CD4-positive, CD25-positive, alpha-beta regulatory T cell (primary cell): ENCODE data around the gene ITGAD. TPM values are rescaled to one million over a fixed set of nuclear protein-coding genes. Genes with fewer than 3 reads are reported as not detected.

Experiments used
- ATAC-seq, 2 donors: fragments of 150-1000 bp; cut with Tn5 transposase; one replicate each; pipeline ENCODE4 v1.10.0; 2021; ENCODE audit warnings: low read depth in 2 of 2, moderate number of reproducible peaks in 2 of 2, moderate library complexity in 1 of 2
- DNase-seq, 3 donors: peaks; one replicate each; pipeline versions ENCODE4 v3.0.0 to v3.0.0-alpha.2; 2012 to 2022; ENCODE audit warnings: mixed read lengths in 1 of 3
- H3K27ac ChIP-seq: one replicate; pipeline ENCODE4 v1.7.0; 2013; ENCODE audit warnings: mild to moderate bottlenecking, low read length; ENCODE audit not compliant: insufficient read depth, poor library complexity, severe bottlenecking
- H3K27me3 ChIP-seq: one replicate; pipeline ENCODE4 v1.7.0; 2013; ENCODE audit warnings: low read length; ENCODE audit not compliant: control insufficient read depth, insufficient read depth
- H3K36me3 ChIP-seq: one replicate; pipeline ENCODE4 v1.7.0; 2013; ENCODE audit warnings: mild to moderate bottlenecking, low read length, moderate library complexity; ENCODE audit not compliant: control insufficient read depth, insufficient read depth
- H3K4me1 ChIP-seq: 2 replicates; pipeline ENCODE4 v1.7.0; 2013; ENCODE audit warnings: mild to moderate bottlenecking, low read length; ENCODE audit not compliant: insufficient read depth, control insufficient read depth, poor library complexity, severe bottlenecking
- H3K4me3 ChIP-seq: one replicate; pipeline ENCODE4 v1.7.0; 2013; ENCODE audit warnings: low read depth, mild to moderate bottlenecking, low read length, moderate library complexity
- H3K9me3 ChIP-seq, 2 experiments: 1 replicate in 1 of 2; 2 replicates in 1 of 2; pipeline ENCODE4 v1.7.0; 2013; ENCODE audit warnings: low read length in 2 of 2, mild to moderate bottlenecking in 1 of 2, moderate library complexity in 1 of 2; ENCODE audit not compliant: control insufficient read depth in 2 of 2
- H3K27ac Mint-ChIP-seq, 3 donors: one replicate each; pipeline ENCODE4 v1.8.0; 2020 to 2022; ENCODE audit warnings: mild to moderate bottlenecking in 3 of 3, mixed read lengths in 3 of 3, moderate library complexity in 2 of 3
- H3K27me3 Mint-ChIP-seq: one replicate; pipeline ENCODE4 v1.8.0; 2022; ENCODE audit warnings: mild to moderate bottlenecking, mixed read lengths
- H3K36me3 Mint-ChIP-seq: one replicate; pipeline ENCODE4 v1.8.0; 2020; ENCODE audit warnings: mixed read lengths
- H3K4me1 Mint-ChIP-seq, 4 donors: one replicate each; pipeline ENCODE4 v1.8.0; 2020 to 2022; ENCODE audit warnings: mixed read lengths in 4 of 4, mild to moderate bottlenecking in 1 of 4
- H3K4me3 Mint-ChIP-seq, 4 donors: one replicate each; pipeline ENCODE4 v1.8.0; 2020 to 2022; ENCODE audit warnings: mild to moderate bottlenecking in 4 of 4, mixed read lengths in 4 of 4, moderate library complexity in 3 of 4
- H3K9me3 Mint-ChIP-seq, 7 donors: one replicate each; pipeline ENCODE4 v1.8.0; 2020 to 2022; ENCODE audit warnings: mixed read lengths in 7 of 7, mild to moderate bottlenecking in 3 of 7, moderate library complexity in 2 of 7
- polyA plus RNA-seq, 4 donors: library from polyadenylated mRNA; unstranded; fragments of 300-500 nt; fragmentation: Illumina TruSeq; gene quantifications; one replicate each; pipeline ENCODE4 v1.2.3, GENCODE V29; 2021
- total RNA-seq: library from RNA; stranded (reverse); gene quantifications from one replicate; pipeline ENCODE4 v1.2.3, GENCODE V29; 2022

Gene ITGAD
- total and polyA plus RNA-seq, 5 donors from 2014 or later, result not detected

DNA sequence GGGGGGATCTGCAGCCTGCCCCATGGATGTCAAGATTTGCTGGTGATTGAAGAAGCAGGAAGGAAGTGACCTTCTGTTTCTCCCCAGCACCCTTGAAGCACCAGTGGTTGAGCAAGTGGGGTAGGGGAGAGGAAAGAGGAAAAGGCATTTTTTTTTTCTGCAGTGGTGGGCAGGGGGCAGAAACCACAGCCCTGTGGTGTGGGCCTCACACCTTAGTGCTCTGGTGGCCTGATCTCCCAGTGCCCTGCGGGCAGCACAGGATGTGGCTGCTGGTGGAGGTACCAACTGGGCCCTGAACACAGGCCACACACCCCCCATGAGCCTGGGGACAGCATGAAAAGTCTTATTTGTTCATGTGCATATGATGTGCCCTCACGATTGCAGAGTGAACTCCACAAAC lies 7.1 kb downstream of the ITGAD start:
- peak in 1 of 3 donors; percentile 6 for DNase-seq
- Histone ChIP-seq H3K36me3 (no peaks in the 10 kb centered on the region), H3K27ac (no peak overlapping the region), H3K4me3 (no peak overlapping the region), H3K4me1 (no peaks in the 10 kb centered on the region), H3K27me3 (no peaks in the 10 kb centered on the region), H3K9me3 (peaks cover 0 to 6% of the 10 kb centered on the region in 2 experiments)
- ATAC-seq, result peak in 1 of 2 donors; percentile 28
- H3K27me3 Mint-ChIP-seq, result no peaks in the 10 kb centered on the region
- H3K4me3 Mint-ChIP-seq, result no peak overlapping the region
- H3K4me1 Mint-ChIP-seq, result peaks cover 0 to 4% (median 1%) of the 10 kb centered on the region in 4 donors
- peaks cover 0 to 9% (median 2%) of the 10 kb centered on the region in 7 donors for H3K9me3 Mint-ChIP-seq
- H3K27ac Mint-ChIP-seq, result peak overlapping the region in 1 of 3 donors; percentile 3
- no peaks in the 10 kb centered on the region for H3K36me3 Mint-ChIP-seq

DNA sequence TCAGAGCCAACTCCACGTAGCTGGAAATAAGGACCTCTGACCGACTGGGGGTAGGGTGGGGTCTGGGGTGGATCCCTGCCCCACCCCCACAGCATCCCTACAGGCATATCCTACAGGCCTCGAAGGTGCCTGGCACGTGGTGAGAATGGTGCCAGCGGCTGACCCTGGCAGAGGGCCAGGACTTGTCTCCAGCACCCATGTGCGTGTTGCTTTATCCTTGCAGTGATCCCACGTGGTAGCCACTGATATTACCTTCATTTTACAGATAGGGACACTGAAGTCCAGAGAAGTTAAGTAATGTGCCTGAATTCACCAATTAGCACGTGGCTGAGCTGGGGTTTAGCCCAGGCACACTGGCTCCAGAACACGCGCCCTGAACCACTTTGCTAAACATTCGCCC lies 8.3 kb downstream of the ITGAD start:
- H3K27me3 ChIP-seq, result no peaks in the 10 kb centered on the region
- no peaks in the 10 kb centered on the region for H3K4me1 ChIP-seq
- H3K27ac ChIP-seq, result no peak overlapping the region
- no peak overlapping the region for H3K4me3 Mint-ChIP-seq
- no peak overlapping the region for H3K27ac Mint-ChIP-seq
- peaks cover 0 to 9% (median 2%) of the 10 kb centered on the region in 7 donors for H3K9me3 Mint-ChIP-seq
- H3K4me1 Mint-ChIP-seq, result peaks cover 0 to 4% (median 1%) of the 10 kb centered on the region in 4 donors
- no peak overlapping the region for H3K4me3 ChIP-seq
- ATAC-seq, result no peak
- no peaks in the 10 kb centered on the region for H3K36me3 Mint-ChIP-seq
- peaks cover 0 to 6% of the 10 kb centered on the region in 2 experiments for H3K9me3 ChIP-seq
- H3K27me3 Mint-ChIP-seq, result no peaks in the 10 kb centered on the region
- H3K36me3 ChIP-seq, result no peaks in the 10 kb centered on the region
- no peak for DNase-seq

DNA sequence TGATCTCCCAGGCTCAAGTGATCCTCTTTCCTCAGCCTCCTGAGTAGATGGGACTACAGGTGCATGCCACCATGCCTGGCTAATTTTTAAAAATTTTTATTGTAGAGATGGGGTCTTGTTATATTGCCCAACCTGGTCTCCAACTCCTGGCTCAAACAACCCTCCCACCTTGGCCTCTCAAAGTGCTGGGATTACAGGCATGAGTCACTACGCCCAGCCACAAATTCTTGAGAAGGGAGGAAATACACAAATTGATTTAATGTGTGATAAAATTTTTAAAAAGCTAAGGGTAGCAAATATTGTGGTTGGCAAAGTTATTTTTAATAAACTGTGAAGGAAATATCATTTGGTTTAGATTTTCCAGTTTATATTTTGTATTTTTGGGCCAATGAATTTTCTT lies 9.6 kb downstream of the ITGAD start:
- ATAC-seq (no peak), DNase-seq (no peak)
- H3K4me1 ChIP-seq, result no peaks in the 10 kb centered on the region
- H3K27me3 ChIP-seq, result no peaks in the 10 kb centered on the region
- H3K4me1 Mint-ChIP-seq, result peaks cover 0 to 4% (median 1%) of the 10 kb centered on the region in 4 donors
- H3K36me3 Mint-ChIP-seq, result no peaks in the 10 kb centered on the region
- no peaks in the 10 kb centered on the region for H3K36me3 ChIP-seq
- H3K27ac ChIP-seq, result no peak overlapping the region
- no peak overlapping the region for H3K27ac Mint-ChIP-seq
- H3K9me3 Mint-ChIP-seq, result peaks cover 0 to 9% (median 2%) of the 10 kb centered on the region in 7 donors
- peaks cover 0 to 6% of the 10 kb centered on the region in 2 experiments for H3K9me3 ChIP-seq
- no peaks in the 10 kb centered on the region for H3K27me3 Mint-ChIP-seq
- H3K4me3 ChIP-seq, result no peak overlapping the region
- no peak overlapping the region for H3K4me3 Mint-ChIP-seq

DNA sequence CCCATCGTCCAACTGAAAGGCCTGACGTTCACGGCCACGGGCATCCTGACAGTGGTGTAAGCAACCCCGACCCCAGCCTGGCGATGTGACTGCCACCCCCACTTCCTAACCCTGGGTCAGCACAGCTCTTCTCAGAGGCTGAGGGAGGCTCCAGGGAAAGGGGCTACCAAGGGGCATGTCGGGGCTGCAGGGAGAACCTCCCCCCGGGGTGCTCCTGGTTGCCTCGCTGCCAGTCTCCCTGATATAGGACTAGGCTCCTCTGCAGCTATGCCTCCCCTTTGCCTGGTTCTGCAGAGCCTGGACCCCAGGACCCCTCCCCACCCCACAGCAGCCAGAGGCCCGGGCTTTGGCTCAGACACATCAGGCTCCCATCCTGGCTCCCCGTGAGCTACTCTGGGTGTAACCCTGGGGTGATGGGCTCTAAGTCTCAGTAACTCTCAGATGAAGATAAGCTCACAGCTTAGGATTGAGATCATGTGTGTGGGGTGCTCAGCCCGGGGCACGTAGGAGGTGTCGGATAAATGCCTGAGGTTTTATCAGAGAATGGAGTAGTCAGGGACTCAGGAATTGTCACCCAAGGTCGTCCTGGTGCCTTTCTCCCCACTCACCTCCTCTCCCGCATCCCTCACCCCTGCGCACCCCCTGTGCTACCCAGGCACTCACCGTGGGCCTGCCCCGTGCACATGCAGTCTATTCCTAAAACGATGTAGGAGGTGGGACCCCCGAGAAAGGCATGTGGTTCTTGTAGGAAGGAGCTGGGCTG lies 10.6 kb downstream of the ITGAD start:
- H3K4me3 ChIP-seq, result no peak overlapping the region
- no peaks in the 10 kb centered on the region for H3K27me3 ChIP-seq
- H3K9me3 ChIP-seq, result peaks cover 0 to 6% of the 10 kb centered on the region in 2 experiments
- H3K36me3 ChIP-seq, result no peaks in the 10 kb centered on the region
- H3K27ac ChIP-seq, result no peak overlapping the region
- ATAC-seq, result no peak
- no peak overlapping the region for H3K27ac Mint-ChIP-seq
- H3K4me1 ChIP-seq, result no peaks in the 10 kb centered on the region
- peaks cover 0 to 4% (median 1%) of the 10 kb centered on the region in 4 donors for H3K4me1 Mint-ChIP-seq
- peak overlapping the region in 1 of 4 donors; percentile 4 for H3K4me3 Mint-ChIP-seq
- no peaks in the 10 kb centered on the region for H3K36me3 Mint-ChIP-seq
- DNase-seq, result no peak
- H3K9me3 Mint-ChIP-seq, result peaks cover 0 to 9% (median 2%) of the 10 kb centered on the region in 7 donors
- no peaks in the 10 kb centered on the region for H3K27me3 Mint-ChIP-seq

DNA sequence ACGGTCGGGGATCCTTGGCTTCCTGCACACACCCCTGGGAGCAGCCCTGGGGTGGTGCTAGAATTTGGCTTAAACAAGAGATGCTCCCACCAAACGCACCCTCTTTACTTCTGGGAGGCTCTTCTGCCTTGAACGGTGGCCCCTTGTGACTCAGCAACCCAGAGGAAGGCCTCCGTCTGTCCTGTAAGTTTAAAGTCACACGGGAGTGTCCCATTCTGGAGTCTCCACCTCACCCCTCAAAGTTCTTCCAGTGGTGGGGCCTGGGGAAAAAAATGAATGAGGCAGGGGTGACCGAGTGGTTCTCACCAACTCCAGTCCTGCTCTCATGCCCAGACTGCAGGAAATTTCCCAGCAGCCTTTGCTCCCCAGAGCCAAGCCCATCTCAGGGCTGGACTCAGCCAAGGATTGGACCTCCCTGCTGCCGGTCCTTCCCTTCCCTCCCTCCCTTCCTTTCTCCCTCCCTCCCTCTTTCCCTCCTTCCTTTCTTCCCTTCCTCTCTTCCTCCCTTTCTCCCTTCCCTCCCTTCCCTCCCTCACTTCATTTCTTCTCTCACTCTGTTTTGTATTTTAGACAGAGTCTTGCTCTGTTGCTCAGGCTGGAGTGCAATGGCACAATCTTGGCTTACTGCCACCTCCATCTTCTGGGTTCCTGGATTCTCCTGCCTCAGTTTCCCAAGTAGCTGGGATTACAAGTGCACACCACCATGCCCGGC lies 11.4 kb downstream of the ITGAD start:
- peak overlapping the region in 1 of 3 donors; percentile 67 for H3K27ac Mint-ChIP-seq
- ATAC-seq, result no peak

DNA sequence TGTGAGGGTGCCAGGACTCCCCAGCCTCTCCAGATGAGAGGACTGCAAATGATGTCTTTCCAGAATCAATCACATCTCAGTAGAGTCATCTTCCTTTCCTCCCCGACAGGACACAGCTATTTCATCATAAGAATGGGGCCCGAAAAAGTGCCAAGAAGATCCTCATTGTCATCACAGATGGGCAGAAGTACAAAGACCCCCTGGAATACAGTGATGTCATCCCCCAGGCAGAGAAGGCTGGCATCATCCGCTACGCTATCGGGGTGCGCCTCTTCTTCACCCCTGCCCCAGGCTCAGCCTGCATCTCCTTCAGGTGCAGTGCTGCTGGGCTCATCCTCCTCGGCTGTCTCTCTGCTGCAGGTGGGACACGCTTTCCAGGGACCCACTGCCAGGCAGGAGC lies 14.3 kb downstream of the ITGAD start:
- Mint-ChIP-seq H3K27ac (no peak overlapping the region), H3K4me1 (no peaks in the 10 kb centered on the region), H3K9me3 (no peaks in the 10 kb centered on the region), H3K4me3 (no peak overlapping the region), H3K36me3 (no peaks in the 10 kb centered on the region), H3K27me3 (no peaks in the 10 kb centered on the region)
- DNase-seq (no peak), ATAC-seq (no peak)
- H3K9me3 ChIP-seq, result no peaks in the 10 kb centered on the region
- no peak overlapping the region for H3K4me3 ChIP-seq
- H3K27ac ChIP-seq, result no peak overlapping the region
- H3K27me3 ChIP-seq, result no peaks in the 10 kb centered on the region
- H3K36me3 ChIP-seq, result no peaks in the 10 kb centered on the region
- no peaks in the 10 kb centered on the region for H3K4me1 ChIP-seq

More for the DNA sequence above, 11.4 kb downstream of the ITGAD start:
- Histone ChIP-seq H3K27me3 (no peaks in the 10 kb centered on the region), H3K36me3 (no peaks in the 10 kb centered on the region), H3K27ac (no peak overlapping the region), H3K4me3 (no peak overlapping the region), H3K9me3 (peaks cover 0 to 5% of the 10 kb centered on the region in 2 experiments), H3K4me1 (no peaks in the 10 kb centered on the region)
- no peak for DNase-seq
- Mint-ChIP-seq H3K4me1 (peaks cover 0 to 4% (median 1%) of the 10 kb centered on the region in 4 donors), H3K36me3 (no peaks in the 10 kb centered on the region), H3K4me3 (no peak overlapping the region), H3K9me3 (peaks cover 0 to 6% (median 2%) of the 10 kb centered on the region in 7 donors), H3K27me3 (no peaks in the 10 kb centered on the region)

DNA sequence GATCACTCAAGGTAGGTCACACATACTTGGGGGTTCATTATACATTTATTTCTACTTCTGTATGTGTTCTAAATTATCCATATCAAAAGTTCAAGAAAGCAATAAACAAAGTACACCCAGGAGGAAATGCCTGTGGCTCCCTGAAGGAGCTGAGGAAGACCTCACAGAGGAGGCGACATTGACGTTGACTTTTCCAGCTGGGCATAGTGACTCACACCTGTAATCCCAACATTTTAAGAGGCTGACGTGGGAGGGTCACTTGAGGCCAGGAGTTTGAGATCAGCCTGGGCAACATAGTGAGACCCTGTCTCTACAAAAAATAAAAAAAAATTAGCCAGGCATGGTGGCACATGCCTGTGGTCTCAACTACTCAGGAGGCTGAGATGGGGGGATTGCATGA lies 16.3 kb downstream of the ITGAD start:
- no peak overlapping the region for H3K27ac Mint-ChIP-seq

More for the DNA sequence above, 16.3 kb downstream of the ITGAD start:
- no peaks in the 10 kb centered on the region for H3K27me3 ChIP-seq
- DNase-seq (no peak), ATAC-seq (no peak)
- H3K9me3 Mint-ChIP-seq, result no peaks in the 10 kb centered on the region
- no peak overlapping the region for H3K4me3 ChIP-seq
- H3K4me3 Mint-ChIP-seq, result no peak overlapping the region
- peaks cover 5% of the 10 kb centered on the region for H3K27me3 Mint-ChIP-seq
- H3K36me3 Mint-ChIP-seq, result no peaks in the 10 kb centered on the region
- H3K4me1 Mint-ChIP-seq, result no peaks in the 10 kb centered on the region
- no peaks in the 10 kb centered on the region for H3K36me3 ChIP-seq
- H3K27ac ChIP-seq, result no peak overlapping the region
- H3K4me1 ChIP-seq, result no peaks in the 10 kb centered on the region
- H3K9me3 ChIP-seq, result no peaks in the 10 kb centered on the region
